BJ (cell line): ENCODE measurements around the gene MBTPS1. TPM values are rescaled to one million over a fixed set of nuclear protein-coding genes. Genes with fewer than 3 reads are reported as not detected.

Experiments
- CTCF ChIA-PET: fragments of 350-600 bp; formaldehyde crosslinking; extraction: SDS; loops from one replicate; lab custom pipeline; 2021; ENCODE audit warnings: antibody characterized with exemption, inconsistent platforms; lab: Yijun Ruan, JAX
- POLR2A ChIA-PET: fragments of 300-600 bp; sonication (Branson Sonifier 250); formaldehyde crosslinking; extraction: SDS; loops from one replicate; lab custom pipeline; 2021; ENCODE audit warnings: antibody characterized with exemption; lab: Charles Lee
- DNase-seq: peaks from one replicate; pipeline ENCODE4 v3.0.0-alpha.2; 2011; ENCODE audit warnings: low read depth
- H3K27me3 ChIP-seq: 2 replicates; pipeline ENCODE4 v1.6.0; 2011; ENCODE audit warnings: low read length; ENCODE audit not compliant: control insufficient read depth, insufficient read depth
- H3K36me3 ChIP-seq: 2 replicates; pipeline ENCODE4 v1.5.1; 2011; ENCODE audit warnings: low read length; ENCODE audit not compliant: control insufficient read depth, insufficient read depth
- H3K4me3 ChIP-seq: 2 replicates; pipeline ENCODE4 v1.5.1; 2011; ENCODE audit warnings: low read depth, mild to moderate bottlenecking, control low read depth, low read length
- polyA plus RNA-seq: library from polyadenylated mRNA; depleted of rRNA; stranded (reverse); fragments of >200 nt; gene quantifications from 2 replicates; pipeline ENCODE4 v1.2.3, GENCODE V29; 2011
- TF ChIP-seq, protein P1 (sequence below): IDR thresholded peaks from 2 replicates; pipeline ENCODE4 v1.5.1; 2011; ENCODE audit warnings: low read depth, mild to moderate bottlenecking, control low read depth, inconsistent platforms, low read length, moderate library complexity; ENCODE audit not compliant: insufficient read depth

Gene MBTPS1
- polyA plus RNA-seq, 1 experiment: 72.6 TPM

DNA sequence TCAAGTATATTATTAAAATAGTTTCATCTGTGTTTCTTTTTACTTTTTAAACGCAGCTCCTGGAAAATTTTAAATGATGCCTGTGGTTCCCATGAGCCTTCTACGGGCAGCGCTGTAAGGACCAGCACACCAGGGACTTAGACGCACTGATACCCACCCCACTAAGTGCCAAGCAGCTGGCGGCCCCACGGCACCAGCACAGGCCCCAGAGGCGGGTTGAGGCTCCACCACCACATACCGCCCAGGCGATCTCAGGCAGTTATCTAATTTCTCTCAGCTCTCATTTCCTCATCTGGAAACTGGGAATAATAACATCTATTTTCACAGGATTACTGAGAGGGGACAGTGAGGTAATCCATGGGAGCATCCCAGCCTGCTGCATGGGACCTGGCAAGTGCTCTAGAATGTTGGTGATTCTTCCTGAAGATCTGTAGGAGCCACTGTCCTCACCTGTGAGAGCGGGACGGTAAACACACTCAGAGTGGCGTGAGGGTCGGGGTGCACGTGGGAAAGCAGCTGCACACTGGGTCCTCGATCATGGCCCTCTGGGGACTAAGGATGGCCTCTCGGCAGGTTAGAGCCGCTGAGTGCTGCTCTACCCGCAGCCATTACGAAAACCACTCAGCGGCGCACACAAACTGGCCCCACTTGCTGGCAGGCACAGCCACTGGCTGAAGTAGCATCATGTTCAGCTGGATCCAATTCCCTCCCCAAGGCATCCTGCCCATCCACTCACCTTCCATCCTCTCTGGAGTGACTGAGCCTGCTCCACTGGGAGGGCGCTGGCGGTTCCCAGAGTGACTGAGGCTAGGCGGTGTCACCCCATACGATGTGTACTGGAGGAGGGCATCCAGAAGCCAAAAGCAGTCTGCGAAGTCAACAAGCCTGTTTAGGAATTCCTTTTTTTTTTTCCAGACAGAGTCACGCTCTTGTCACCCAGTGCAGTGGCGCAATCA is 56.5 kb downstream of the MBTPS1 start:
- CTCF ChIA-PET: interaction anchor here (0.7 to 14.0 kb wide), 8 partner anchors 10 to 233 kb away, joined by 3 to 161 read pairs (median 4); partner anchors contain the start of gene OSGIN1
- POLR2A ChIA-PET: no interaction called here
- TF ChIP-seq, protein P1, sequence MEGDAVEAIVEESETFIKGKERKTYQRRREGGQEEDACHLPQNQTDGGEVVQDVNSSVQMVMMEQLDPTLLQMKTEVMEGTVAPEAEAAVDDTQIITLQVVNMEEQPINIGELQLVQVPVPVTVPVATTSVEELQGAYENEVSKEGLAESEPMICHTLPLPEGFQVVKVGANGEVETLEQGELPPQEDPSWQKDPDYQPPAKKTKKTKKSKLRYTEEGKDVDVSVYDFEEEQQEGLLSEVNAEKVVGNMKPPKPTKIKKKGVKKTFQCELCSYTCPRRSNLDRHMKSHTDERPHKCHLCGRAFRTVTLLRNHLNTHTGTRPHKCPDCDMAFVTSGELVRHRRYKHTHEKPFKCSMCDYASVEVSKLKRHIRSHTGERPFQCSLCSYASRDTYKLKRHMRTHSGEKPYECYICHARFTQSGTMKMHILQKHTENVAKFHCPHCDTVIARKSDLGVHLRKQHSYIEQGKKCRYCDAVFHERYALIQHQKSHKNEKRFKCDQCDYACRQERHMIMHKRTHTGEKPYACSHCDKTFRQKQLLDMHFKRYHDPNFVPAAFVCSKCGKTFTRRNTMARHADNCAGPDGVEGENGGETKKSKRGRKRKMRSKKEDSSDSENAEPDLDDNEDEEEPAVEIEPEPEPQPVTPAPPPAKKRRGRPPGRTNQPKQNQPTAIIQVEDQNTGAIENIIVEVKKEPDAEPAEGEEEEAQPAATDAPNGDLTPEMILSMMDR: no peak
- H3K36me3 ChIP-seq: peaks cover 35% of the 10 kb centered on the region
- no peak for DNase-seq
- H3K27me3 ChIP-seq: no peaks in the 10 kb centered on the region
- H3K4me3 ChIP-seq: no peak overlapping the region

DNA sequence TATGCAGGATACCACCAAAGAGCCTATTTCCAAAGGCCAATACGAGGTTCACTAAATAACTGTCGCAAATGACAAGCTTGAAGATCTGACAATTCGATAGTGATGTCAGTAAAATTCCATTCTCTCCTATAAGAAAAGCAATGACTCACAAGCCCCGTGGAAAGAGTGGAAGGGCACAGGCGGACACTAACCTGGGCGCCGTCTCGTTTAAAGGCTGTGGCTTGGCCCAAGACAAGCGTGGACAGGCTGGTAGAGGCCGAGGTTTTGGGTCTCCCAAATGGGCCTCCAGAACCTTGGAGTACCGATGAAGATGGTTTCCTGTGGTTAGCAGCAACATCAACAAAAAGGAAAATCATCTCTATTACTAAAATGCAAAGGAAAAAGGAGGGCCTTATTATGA is 57.6 kb downstream of the MBTPS1 start:
- Histone ChIP-seq H3K36me3 (peaks cover 46% of the 10 kb centered on the region), H3K4me3 (no peak overlapping the region), H3K27me3 (no peaks in the 10 kb centered on the region)
- TF ChIP-seq, protein P1: no peak
- ChIA-PET CTCF (interaction anchor here (1.1 to 14.0 kb wide), 3 partner anchors 18 to 232 kb away, joined by 3 to 161 read pairs (median 3); partner anchors contain the start of gene OSGIN1), POLR2A (no interaction called here)
- no peak for DNase-seq

DNA sequence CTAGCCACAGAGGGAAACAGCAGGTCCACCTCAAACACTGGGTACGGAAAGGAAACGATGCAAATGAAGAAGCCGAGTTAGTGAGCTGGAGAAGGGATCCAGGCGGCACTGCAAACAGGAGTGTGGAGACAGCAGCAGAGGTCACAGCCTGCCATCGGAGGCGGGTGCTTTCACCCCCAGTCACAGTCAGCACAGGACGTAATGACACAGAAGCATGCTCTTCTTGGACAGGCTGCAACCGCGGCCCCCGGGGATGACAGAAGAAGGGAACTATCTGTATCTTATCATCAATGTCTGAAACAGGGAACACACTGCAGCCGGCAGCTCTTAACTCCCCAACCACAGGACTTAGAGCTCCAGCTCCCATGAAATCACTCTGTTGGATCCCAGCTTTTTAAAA is 58.1 kb downstream of the MBTPS1 start:
- Histone ChIP-seq H3K27me3 (no peaks in the 10 kb centered on the region), H3K4me3 (no peak overlapping the region), H3K36me3 (peaks cover 46% of the 10 kb centered on the region)
- DNase-seq: no peak
- POLR2A ChIA-PET: no interaction called here
- TF ChIP-seq, protein P1: no peak
- CTCF ChIA-PET: interaction anchor here (1.2 to 14.0 kb wide), 3 partner anchors 102 to 232 kb away, joined by 3 to 161 read pairs (median 4); partner anchors contain the start of gene OSGIN1

DNA sequence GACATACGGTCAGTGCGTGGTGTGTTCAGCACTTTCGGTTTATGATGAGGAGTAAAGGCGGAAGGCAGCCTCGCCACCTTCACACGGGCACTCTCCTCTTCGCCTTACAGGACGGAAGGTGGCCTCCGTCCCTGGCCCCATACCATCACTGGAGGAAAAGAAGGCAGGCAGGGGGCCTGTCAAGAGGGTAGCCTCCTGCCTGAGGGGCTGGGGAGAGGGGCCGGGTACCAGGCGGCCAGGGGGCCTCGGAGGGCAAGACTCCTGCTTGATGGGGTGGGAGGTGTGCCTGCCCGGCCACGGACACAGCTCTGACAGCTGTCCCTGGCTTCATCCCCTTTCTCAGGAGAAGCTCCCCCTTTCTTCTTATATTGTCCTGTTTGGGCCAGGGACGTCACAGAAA is 58.5 kb downstream of the MBTPS1 start:
- H3K36me3 ChIP-seq: peaks cover 49% of the 10 kb centered on the region
- no peak overlapping the region for H3K4me3 ChIP-seq
- TF ChIP-seq, protein P1: no peak
- ChIA-PET CTCF (interaction anchor here (0.8 to 14.0 kb wide), 3 partner anchors 14 to 138 kb away, joined by 4 to 161 read pairs (median 5); partner anchors contain the start of gene OSGIN1), POLR2A (no interaction called here)
- DNase-seq: no peak
- H3K27me3 ChIP-seq: no peaks in the 10 kb centered on the region

DNA sequence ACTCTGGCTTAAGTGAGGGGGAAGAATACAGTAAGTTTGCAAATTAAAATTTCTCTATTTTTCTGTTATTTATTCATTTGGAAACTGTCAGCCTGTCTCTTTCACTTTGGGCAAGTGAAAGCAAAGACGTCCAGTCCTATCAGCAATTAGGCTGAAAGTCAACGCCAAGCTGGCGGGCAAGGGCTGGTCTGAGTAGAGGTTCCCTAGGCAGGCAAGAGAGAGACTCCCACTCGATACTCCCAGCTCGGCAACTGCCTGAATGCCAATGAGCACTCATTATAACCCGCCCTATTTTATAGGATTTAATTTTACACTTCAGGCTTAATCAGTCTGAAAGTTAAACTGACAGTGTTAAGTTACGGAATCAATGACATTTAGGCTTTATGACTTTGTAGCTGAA is 59.8 kb downstream of the MBTPS1 start:
- Histone ChIP-seq H3K27me3 (no peaks in the 10 kb centered on the region), H3K36me3 (peaks cover 48% of the 10 kb centered on the region), H3K4me3 (no peak overlapping the region)
- TF ChIP-seq, protein P1: no peak
- POLR2A ChIA-PET: no interaction called here
- DNase-seq: no peak
- CTCF ChIA-PET: interaction anchor here (1.5 to 4.1 kb wide), 3 partner anchors 9 to 92 kb away, joined by 3 to 22 read pairs (median 4); no protein-coding TSS in a partner anchor
